H9 (cell line): ENCODE data around the gene CCDC158. TPM values are rescaled to one million over a fixed set of nuclear protein-coding genes. Genes with fewer than 3 reads are reported as not detected.

Source experiments
- DNase-seq: peaks from one replicate; pipeline ENCODE4 v3.0.0-alpha.2; 2017
- H2AFZ ChIP-seq: one replicate; pipeline ENCODE4 v1.6.1; 2013; ENCODE audit warnings: mild to moderate bottlenecking, low read length, control low read depth, moderate library complexity
- H2AK5ac ChIP-seq: 2 replicates; pipeline ENCODE4 v1.6.1; 2013; ENCODE audit warnings: low read length, control low read depth, mixed read lengths; ENCODE audit not compliant: insufficient read length
- H2BK120ac ChIP-seq: one replicate; pipeline ENCODE4 v1.6.1; 2013; ENCODE audit warnings: low read depth, mild to moderate bottlenecking, low read length, control low read depth, inconsistent platforms; ENCODE audit not compliant: poor library complexity, severe bottlenecking
- H2BK12ac ChIP-seq: 2 replicates; pipeline ENCODE4 v1.6.1; 2013; ENCODE audit warnings: low read length, control low read depth, mixed read lengths, low read depth; ENCODE audit not compliant: insufficient read length
- H2BK15ac ChIP-seq: 2 replicates; pipeline ENCODE4 v1.6.1; 2013; ENCODE audit warnings: low read depth, low read length, control low read depth
- H2BK20ac ChIP-seq: one replicate; pipeline ENCODE4 v1.6.1; 2013; ENCODE audit warnings: low read depth, mild to moderate bottlenecking, low read length, control low read depth, inconsistent platforms; ENCODE audit not compliant: poor library complexity, severe bottlenecking
- H2BK5ac ChIP-seq: 2 replicates; pipeline ENCODE4 v1.6.1; 2013; ENCODE audit warnings: low read length, control low read depth, mixed read lengths; ENCODE audit not compliant: insufficient read length
- H3K14ac ChIP-seq: 2 replicates; pipeline ENCODE4 v1.6.1; 2013; ENCODE audit warnings: low read length, control low read depth; ENCODE audit not compliant: insufficient read depth
- H3K18ac ChIP-seq: 2 replicates; pipeline ENCODE4 v1.6.1; 2013; ENCODE audit warnings: low read depth, mild to moderate bottlenecking, mixed read lengths, low read length, control low read depth; ENCODE audit not compliant: insufficient read length
- H3K23ac ChIP-seq: 2 replicates; pipeline ENCODE4 v1.6.1; 2013; ENCODE audit warnings: low read length, control low read depth, mixed read lengths, low read depth; ENCODE audit not compliant: insufficient read length
- H3K23me2 ChIP-seq: 2 replicates; pipeline ENCODE4 v1.6.1; 2013; ENCODE audit warnings: low read depth, mild to moderate bottlenecking, mixed read lengths, low read length, control low read depth; ENCODE audit not compliant: insufficient read length, poor library complexity, severe bottlenecking
- H3K27ac ChIP-seq: 2 replicates; pipeline ENCODE4 v1.5.1; 2013; ENCODE audit warnings: low read length, control low read depth, mixed read lengths, low read depth; ENCODE audit not compliant: insufficient read length
- H3K27me3 ChIP-seq: 2 replicates; pipeline ENCODE4 v1.6.1; 2013; ENCODE audit warnings: low read length, control low read depth, inconsistent platforms; ENCODE audit not compliant: insufficient read depth
- H3K4ac ChIP-seq: 2 replicates; pipeline ENCODE4 v1.6.1; 2013; ENCODE audit warnings: low read depth, mild to moderate bottlenecking, control low read depth, inconsistent platforms, low read length, moderate library complexity
- H3K4me1 ChIP-seq: 2 replicates; pipeline ENCODE4 v1.6.1; 2013; ENCODE audit warnings: low read length, control low read depth, inconsistent platforms; ENCODE audit not compliant: insufficient read depth
- H3K4me2 ChIP-seq: 2 replicates; pipeline ENCODE4 v1.6.1; 2013; ENCODE audit warnings: low read length, control low read depth, mixed read lengths; ENCODE audit not compliant: insufficient read length, insufficient read depth
- H3K56ac ChIP-seq: 2 replicates; pipeline ENCODE4 v1.6.1; 2013; ENCODE audit warnings: low read depth, mild to moderate bottlenecking, mixed read lengths, low read length, control low read depth; ENCODE audit not compliant: insufficient read length
- H3K79me1 ChIP-seq: 2 replicates; pipeline ENCODE4 v1.6.1; 2013; ENCODE audit warnings: low read depth, mild to moderate bottlenecking, moderate library complexity, low read length, control low read depth, inconsistent platforms; ENCODE audit not compliant: insufficient read depth, poor library complexity, severe bottlenecking
- H3K79me2 ChIP-seq: 2 replicates; pipeline ENCODE4 v1.6.1; 2013; ENCODE audit warnings: low read length, control low read depth, inconsistent platforms; ENCODE audit not compliant: insufficient read depth
- H3K9ac ChIP-seq: 2 replicates; pipeline ENCODE4 v1.6.1; 2013; ENCODE audit warnings: low read length, control low read depth, mixed read lengths; ENCODE audit not compliant: insufficient read length; ENCODE audit errors: extremely low read depth
- H3K9me3 ChIP-seq: one replicate; pipeline ENCODE4 v1.6.1; 2013; ENCODE audit warnings: low read depth, low read length, inconsistent platforms; ENCODE audit not compliant: control insufficient read depth
- H3T11ph ChIP-seq: one replicate; pipeline ENCODE4 v1.6.1; 2013; ENCODE audit warnings: mild to moderate bottlenecking, low read length, control low read depth, inconsistent platforms
- H4K20me1 ChIP-seq: one replicate; pipeline ENCODE4 v1.6.1; 2013; ENCODE audit not compliant: control insufficient read depth, insufficient read length, insufficient read depth
- H4K5ac ChIP-seq: 2 replicates; pipeline ENCODE4 v1.6.1; 2013; ENCODE audit warnings: low read depth, mild to moderate bottlenecking, mixed read lengths, low read length, control low read depth; ENCODE audit not compliant: insufficient read length
- H4K8ac ChIP-seq: replicated peaks from 2 replicates; pipeline ENCODE4 v1.6.1; 2013; ENCODE audit warnings: low read length, control low read depth, mixed read lengths, low read depth; ENCODE audit not compliant: insufficient read length
- H4K91ac ChIP-seq: 2 replicates; pipeline ENCODE4 v1.6.1; 2013; ENCODE audit warnings: low read depth, mild to moderate bottlenecking, moderate library complexity, mixed read lengths, low read length, control low read depth; ENCODE audit not compliant: insufficient read length
- H3K27ac Mint-ChIP-seq, 3 experiments: 2 replicates in 2 of 3; 3 replicates in 1 of 3; pipeline ENCODE4 v1.8.0; 2020 to 2021; ENCODE audit warnings: mixed read lengths in 3 of 3, mild to moderate bottlenecking in 1 of 3, moderate library complexity in 1 of 3
- H3K27me3 Mint-ChIP-seq: 2 replicates; pipeline ENCODE4 v1.8.0; 2021; ENCODE audit warnings: low read depth, mild to moderate bottlenecking, moderate library complexity, mixed read lengths
- H3K36me3 Mint-ChIP-seq, 3 experiments: 2 replicates in 2 of 3; 3 replicates in 1 of 3; pipeline ENCODE4 v1.8.0; 2020 to 2021; ENCODE audit warnings: low read depth in 3 of 3, mixed read lengths in 3 of 3; ENCODE audit not compliant: insufficient read depth in 1 of 3
- H3K4me1 Mint-ChIP-seq, 2 experiments: 2 replicates each; pipeline ENCODE4 v1.8.0; 2020; ENCODE audit warnings: mixed read lengths in 2 of 2
- H3K4me3 Mint-ChIP-seq, 2 experiments: 2 replicates in 1 of 2; 3 replicates in 1 of 2; pipeline ENCODE4 v1.8.0; 2020 to 2021; ENCODE audit warnings: mild to moderate bottlenecking in 2 of 2, mixed read lengths in 2 of 2, moderate library complexity in 1 of 2
- H3K9me3 Mint-ChIP-seq, 2 experiments: 2 replicates in 1 of 2; 3 replicates in 1 of 2; pipeline ENCODE4 v1.8.0; 2020; ENCODE audit warnings: mild to moderate bottlenecking in 2 of 2, mixed read lengths in 2 of 2, moderate library complexity in 1 of 2
- CTCF ChIP-seq: fragments of 200-600 bp; sonication (generic); conservative IDR thresholded peaks from 3 replicates; pipeline ENCODE4 v1.8.0; 2021; ENCODE audit warnings: antibody characterized with exemption, mild to moderate bottlenecking
- WGBS: extraction: QIAGEN DNeasy Blood & Tissue Kit; methylation state at CpG from one replicate; pipeline ENCODE4 v1.1.7; 2013; ENCODE audit warnings: missing lambda C conversion rate, low lambda C conversion rate, mixed read lengths; ENCODE audit not compliant: insufficient read length; ENCODE audit errors: extremely low coverage; 5-methylcytosine and 5-hydroxymethylcytosine counted together
- total RNA-seq: library from RNA; stranded (reverse); gene quantifications from 2 replicates; pipeline ENCODE4 v1.2.1, GENCODE V29; 2021

Gene CCDC158
- total RNA-seq, 1 experiment from 2014 or later, result not detected

- Histone ChIP-seq H3K4me1 (no peaks in the 10 kb centered on the region), H2BK15ac (no peak overlapping the region), H3K9ac (no peak overlapping the region), H3T11ph (no peak overlapping the region), H3K4ac (no peak overlapping the region), H2AK5ac (no peak overlapping the region), H3K23me2 (no peaks in the 10 kb centered on the region), H2BK12ac (no peak overlapping the region), H4K20me1 (no peaks in the 10 kb centered on the region), H3K79me1 (no peaks in the 10 kb centered on the region), H2BK20ac (no peak overlapping the region), H3K79me2 (no peaks in the 10 kb centered on the region), H3K14ac (no peak overlapping the region), H4K91ac (no peak overlapping the region), H3K23ac (no peak overlapping the region), H4K8ac (no peak overlapping the region), H2AFZ (no peak overlapping the region), H3K18ac (no peak overlapping the region), H2BK120ac (no peak overlapping the region), H3K27ac (no peak overlapping the region), H3K56ac (no peak overlapping the region), H4K5ac (no peak overlapping the region), H3K27me3 (no peaks in the 10 kb centered on the region), H3K4me2 (no peak overlapping the region), H3K9me3 (no peaks in the 10 kb centered on the region), H2BK5ac (no peak overlapping the region)
- H3K27me3 Mint-ChIP-seq, result no peaks in the 10 kb centered on the region; the same call in 1 of the 2 replicates
- H3K36me3 Mint-ChIP-seq, result no peaks in the 10 kb centered on the region
- no peak for TF ChIP-seq CTCF
- DNase-seq, result no peak
- WGBS, result no CpG with 5 or more reads among the region's 4 CpGs
- no peak overlapping the region for H3K4me3 Mint-ChIP-seq
- H3K27ac Mint-ChIP-seq, result no peak overlapping the region
- no peaks in the 10 kb centered on the region; a peak in 1 of 4 replicates for H3K4me1 Mint-ChIP-seq
- no peaks in the 10 kb centered on the region for H3K9me3 Mint-ChIP-seq
Observed at GRCh38 chr4:76366737-76367136, 54.2 kb downstream of the CCDC158 start.
